ENCODE data around the gene TDRD10.

DNA sequence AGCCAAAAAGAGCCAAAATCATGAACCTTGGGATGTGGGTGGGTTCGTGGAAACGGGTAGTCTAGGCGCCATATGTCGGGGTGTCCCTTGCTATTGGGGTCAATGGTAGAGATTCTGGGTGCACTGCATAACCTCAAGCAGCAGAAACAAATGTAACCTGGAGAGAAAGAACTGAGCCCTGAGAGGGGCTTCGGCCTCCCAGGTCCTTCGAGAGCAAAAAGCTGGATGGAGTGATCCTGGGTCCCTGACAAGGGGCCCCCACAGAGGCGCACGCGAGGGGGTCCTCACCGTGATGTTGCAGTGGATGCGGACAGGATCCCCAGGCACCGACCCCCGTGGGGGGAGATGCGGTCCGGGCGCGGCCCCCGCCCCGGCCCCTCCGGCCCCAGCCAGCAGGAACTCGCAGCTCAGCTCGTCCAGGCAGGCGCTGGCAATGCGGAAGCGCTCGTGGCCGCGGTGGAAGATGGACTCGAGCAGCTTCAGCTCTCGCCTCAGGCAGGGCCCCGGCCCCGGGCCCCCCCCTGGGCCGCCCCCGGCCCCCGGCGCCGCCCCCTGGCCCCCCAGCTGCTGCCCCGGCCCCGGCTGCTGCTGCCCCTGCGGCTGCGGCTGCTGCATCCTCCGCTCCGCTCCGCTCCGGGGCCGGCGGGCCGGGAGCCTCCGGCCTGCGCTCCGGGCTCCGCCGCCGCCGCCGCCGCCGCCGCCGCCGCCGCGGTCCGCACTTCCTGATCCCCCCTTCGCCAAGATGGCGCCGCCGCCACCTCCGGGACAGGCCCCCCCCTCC is 56.1 kb downstream of the TDRD10 start, which contains the start of gene UBE2Q1:
- TF ChIP-seq, protein P1, sequence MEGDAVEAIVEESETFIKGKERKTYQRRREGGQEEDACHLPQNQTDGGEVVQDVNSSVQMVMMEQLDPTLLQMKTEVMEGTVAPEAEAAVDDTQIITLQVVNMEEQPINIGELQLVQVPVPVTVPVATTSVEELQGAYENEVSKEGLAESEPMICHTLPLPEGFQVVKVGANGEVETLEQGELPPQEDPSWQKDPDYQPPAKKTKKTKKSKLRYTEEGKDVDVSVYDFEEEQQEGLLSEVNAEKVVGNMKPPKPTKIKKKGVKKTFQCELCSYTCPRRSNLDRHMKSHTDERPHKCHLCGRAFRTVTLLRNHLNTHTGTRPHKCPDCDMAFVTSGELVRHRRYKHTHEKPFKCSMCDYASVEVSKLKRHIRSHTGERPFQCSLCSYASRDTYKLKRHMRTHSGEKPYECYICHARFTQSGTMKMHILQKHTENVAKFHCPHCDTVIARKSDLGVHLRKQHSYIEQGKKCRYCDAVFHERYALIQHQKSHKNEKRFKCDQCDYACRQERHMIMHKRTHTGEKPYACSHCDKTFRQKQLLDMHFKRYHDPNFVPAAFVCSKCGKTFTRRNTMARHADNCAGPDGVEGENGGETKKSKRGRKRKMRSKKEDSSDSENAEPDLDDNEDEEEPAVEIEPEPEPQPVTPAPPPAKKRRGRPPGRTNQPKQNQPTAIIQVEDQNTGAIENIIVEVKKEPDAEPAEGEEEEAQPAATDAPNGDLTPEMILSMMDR (IDR thresholded peaks at IDR 0.05): no peak
- TF ChIP-seq POLR2AphosphoS5 (IDR thresholded peaks at IDR 0.05): no peak
